Measurements from ENCODE around the gene SMCP. TPM values are rescaled to one million over a fixed set of nuclear protein-coding genes. Genes with fewer than 3 reads are reported as not detected.

Gene SMCP
- total and polyA plus RNA-seq, 2 donors (not counting 1 experiment from before 2014, with no cell fraction given) = 0.12 to 0.17 TPM

DNA sequence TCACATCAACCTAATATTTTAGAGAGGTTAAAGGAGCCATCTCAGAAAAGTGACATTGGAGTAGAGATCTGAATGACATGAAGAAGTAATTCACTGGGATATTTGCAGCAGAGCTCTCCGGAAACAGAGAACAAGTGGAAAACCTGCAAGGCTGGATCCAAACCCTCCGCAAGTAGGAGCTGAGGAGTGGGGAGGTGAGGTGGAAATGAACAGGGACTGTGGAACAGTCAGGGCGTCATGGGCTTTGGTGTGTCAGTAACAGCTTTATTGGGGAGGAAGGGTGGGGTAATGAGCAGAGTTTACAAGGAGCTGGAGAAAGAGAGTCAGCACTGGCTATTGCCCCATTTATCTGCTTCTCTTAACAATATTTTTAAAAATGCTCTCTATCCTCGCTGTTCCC, 20.9 kb downstream of the SMCP start:
- TF ChIP-seq, protein P1, sequence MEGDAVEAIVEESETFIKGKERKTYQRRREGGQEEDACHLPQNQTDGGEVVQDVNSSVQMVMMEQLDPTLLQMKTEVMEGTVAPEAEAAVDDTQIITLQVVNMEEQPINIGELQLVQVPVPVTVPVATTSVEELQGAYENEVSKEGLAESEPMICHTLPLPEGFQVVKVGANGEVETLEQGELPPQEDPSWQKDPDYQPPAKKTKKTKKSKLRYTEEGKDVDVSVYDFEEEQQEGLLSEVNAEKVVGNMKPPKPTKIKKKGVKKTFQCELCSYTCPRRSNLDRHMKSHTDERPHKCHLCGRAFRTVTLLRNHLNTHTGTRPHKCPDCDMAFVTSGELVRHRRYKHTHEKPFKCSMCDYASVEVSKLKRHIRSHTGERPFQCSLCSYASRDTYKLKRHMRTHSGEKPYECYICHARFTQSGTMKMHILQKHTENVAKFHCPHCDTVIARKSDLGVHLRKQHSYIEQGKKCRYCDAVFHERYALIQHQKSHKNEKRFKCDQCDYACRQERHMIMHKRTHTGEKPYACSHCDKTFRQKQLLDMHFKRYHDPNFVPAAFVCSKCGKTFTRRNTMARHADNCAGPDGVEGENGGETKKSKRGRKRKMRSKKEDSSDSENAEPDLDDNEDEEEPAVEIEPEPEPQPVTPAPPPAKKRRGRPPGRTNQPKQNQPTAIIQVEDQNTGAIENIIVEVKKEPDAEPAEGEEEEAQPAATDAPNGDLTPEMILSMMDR (conservative IDR thresholded peaks at IDR 0.05 in 1 of 2, IDR thresholded peaks at IDR 0.05 in 1 of 2; ENCODE audit: low read depth in 1 of 2, low read length in 2 of 2) = no peak
- no peak for TF ChIP-seq EZH2 (IDR thresholded peaks at IDR 0.05; ENCODE audit: low read length, missing control alignments)
- Histone ChIP-seq H3K36me3 (ENCODE audit: control insufficient read depth, insufficient read depth, low read length) (no peaks in the 10 kb centered on the region), H3K4me2 (ENCODE audit: extremely low read depth, insufficient read depth, low read length) (no peak overlapping the region), H3K4me3 (replicated peaks in 1 of 4; ENCODE audit: control extremely low read depth in 1 of 4, insufficient read depth in 1 of 4, low read depth in 3 of 4, low read length in 4 of 4) (no peak overlapping the region), H2AFZ (ENCODE audit: low read length) (no peak overlapping the region), H4K20me1 (ENCODE audit: control insufficient read depth, extremely low read depth, insufficient read depth, low read length) (no peaks in the 10 kb centered on the region), H3K27me3 (ENCODE audit: control insufficient read depth, insufficient read depth, low read length) (peaks cover 2% of the 10 kb centered on the region), H3K27ac (ENCODE audit: insufficient read depth, low read length) (no peak overlapping the region), H3K4me1 (ENCODE audit: control insufficient read depth, extremely low read depth, insufficient read depth, low read length) (no peaks in the 10 kb centered on the region), H3K79me2 (ENCODE audit: control insufficient read depth, insufficient read depth, low read length) (no peaks in the 10 kb centered on the region), H3K9ac (ENCODE audit: insufficient read depth, low read length) (no peak overlapping the region), H3K9me3 (ENCODE audit: control insufficient read depth, insufficient read depth, low read depth, low read length) (no peaks in the 10 kb centered on the region)
- no peak for DNase-seq (ENCODE audit: low read depth in 2 of 2)

DNA sequence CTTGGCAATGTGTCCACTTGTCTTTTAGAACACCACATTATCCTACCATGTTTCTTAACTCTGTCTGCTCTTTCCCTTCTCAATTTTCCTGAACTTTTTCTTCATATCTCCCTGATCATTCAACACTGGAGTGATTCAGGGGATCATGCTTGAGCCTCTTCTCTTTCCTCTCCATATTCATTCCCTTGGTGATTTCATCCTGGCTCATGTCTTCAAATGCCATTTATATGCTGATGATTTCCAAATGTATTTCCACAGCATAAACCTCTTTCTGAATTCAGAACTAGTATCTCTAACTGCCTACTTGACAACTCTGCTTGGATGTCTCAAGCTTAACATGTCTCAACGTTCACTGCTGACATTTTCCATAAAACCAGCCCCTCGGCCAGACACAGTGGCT, 21.8 kb downstream of the SMCP start:
- Histone ChIP-seq H2AFZ (ENCODE audit: low read length) (no peak overlapping the region), H3K4me3 (replicated peaks in 1 of 4; ENCODE audit: control extremely low read depth in 1 of 4, insufficient read depth in 1 of 4, low read depth in 3 of 4, low read length in 4 of 4) (no peak overlapping the region), H3K4me2 (ENCODE audit: extremely low read depth, insufficient read depth, low read length) (no peak overlapping the region), H3K27me3 (ENCODE audit: control insufficient read depth, insufficient read depth, low read length) (peaks cover 2% of the 10 kb centered on the region), H3K27ac (ENCODE audit: insufficient read depth, low read length) (no peak overlapping the region), H3K36me3 (ENCODE audit: control insufficient read depth, insufficient read depth, low read length) (no peaks in the 10 kb centered on the region), H3K9ac (ENCODE audit: insufficient read depth, low read length) (no peak overlapping the region), H4K20me1 (ENCODE audit: control insufficient read depth, extremely low read depth, insufficient read depth, low read length) (no peaks in the 10 kb centered on the region), H3K4me1 (ENCODE audit: control insufficient read depth, extremely low read depth, insufficient read depth, low read length) (no peaks in the 10 kb centered on the region), H3K9me3 (ENCODE audit: control insufficient read depth, insufficient read depth, low read depth, low read length) (no peaks in the 10 kb centered on the region), H3K79me2 (ENCODE audit: control insufficient read depth, insufficient read depth, low read length) (no peaks in the 10 kb centered on the region)
- TF ChIP-seq, protein P1 (conservative IDR thresholded peaks at IDR 0.05 in 1 of 2, IDR thresholded peaks at IDR 0.05 in 1 of 2; ENCODE audit: low read depth in 1 of 2, low read length in 2 of 2) = no peak
- no peak for TF ChIP-seq EZH2 (IDR thresholded peaks at IDR 0.05; ENCODE audit: low read length, missing control alignments)
- no peak for DNase-seq (ENCODE audit: low read depth in 2 of 2)

DNA sequence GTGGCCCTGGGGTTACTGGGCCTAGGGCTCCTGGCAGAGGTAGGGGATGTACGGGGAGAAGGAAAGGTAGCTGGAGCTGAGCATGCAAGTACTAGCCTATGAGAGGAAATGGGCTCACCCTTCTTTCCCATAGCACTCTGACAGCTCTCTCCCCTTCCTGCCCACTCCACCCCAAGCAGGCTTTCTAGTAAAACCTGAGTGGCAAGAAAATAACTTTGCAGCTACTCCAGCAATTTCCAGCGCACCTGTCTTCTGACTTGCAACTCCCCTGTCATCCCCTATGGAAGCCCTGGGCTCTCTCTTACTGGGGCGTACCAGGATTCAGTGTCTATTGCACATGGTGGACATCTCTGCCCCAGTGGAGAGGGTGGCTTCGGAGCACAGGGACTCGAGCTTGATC, 23.5 kb downstream of the SMCP start:
- TF ChIP-seq EZH2 (IDR thresholded peaks at IDR 0.05; ENCODE audit: low read length, missing control alignments) = no peak
- TF ChIP-seq, protein P1 (conservative IDR thresholded peaks at IDR 0.05 in 1 of 2, IDR thresholded peaks at IDR 0.05 in 1 of 2; ENCODE audit: low read depth in 1 of 2, low read length in 2 of 2) = no peak
- Histone ChIP-seq H2AFZ (ENCODE audit: low read length) (no peak overlapping the region), H3K4me1 (ENCODE audit: control insufficient read depth, extremely low read depth, insufficient read depth, low read length) (peaks cover 11% of the 10 kb centered on the region), H3K27ac (ENCODE audit: insufficient read depth, low read length) (no peak overlapping the region), H3K79me2 (ENCODE audit: control insufficient read depth, insufficient read depth, low read length) (no peaks in the 10 kb centered on the region), H3K4me3 (replicated peaks in 1 of 4; ENCODE audit: control extremely low read depth in 1 of 4, insufficient read depth in 1 of 4, low read depth in 3 of 4, low read length in 4 of 4) (no peak overlapping the region), H3K36me3 (ENCODE audit: control insufficient read depth, insufficient read depth, low read length) (no peaks in the 10 kb centered on the region), H3K4me2 (ENCODE audit: extremely low read depth, insufficient read depth, low read length) (no peak overlapping the region), H3K27me3 (ENCODE audit: control insufficient read depth, insufficient read depth, low read length) (peaks cover 2% of the 10 kb centered on the region), H3K9me3 (ENCODE audit: control insufficient read depth, insufficient read depth, low read depth, low read length) (no peaks in the 10 kb centered on the region), H3K9ac (ENCODE audit: insufficient read depth, low read length) (no peak overlapping the region), H4K20me1 (ENCODE audit: control insufficient read depth, extremely low read depth, insufficient read depth, low read length) (no peaks in the 10 kb centered on the region)
- no peak for DNase-seq (ENCODE audit: low read depth in 2 of 2)
